SK-N-SH (cell line): ENCODE results near the gene AHNAK. TPM values are rescaled to one million over a fixed set of nuclear protein-coding genes. Genes with fewer than 3 reads are reported as not detected.
A peak's percentile ranks its signal among the peaks of the same experiment; 100 is the strongest.
"Not testable (repeated sequence)": the region's sequence is repeated elsewhere in the genome, so short reads cannot be mapped to it uniquely, and the experiment has no call there.

Experiments
- CTCF ChIA-PET: fragments of 300-600, 350-600 bp; formaldehyde crosslinking; extraction: SDS; loops from one replicate; lab custom pipeline; 2021; lab: Yijun Ruan, JAX
- POLR2A ChIA-PET: fragments of 350-600 bp; sonication (Branson Sonifier 250); formaldehyde crosslinking; extraction: SDS; loops from one replicate; lab custom pipeline; 2020; ENCODE audit warnings: antibody characterized with exemption, inconsistent platforms; lab: Yijun Ruan, JAX
- DNase-seq: peaks from one replicate; pipeline ENCODE4 v3.0.0; 2012
- H2AFZ ChIP-seq: fragments of 200-600 bp; sonication (generic); 2 replicates; pipeline ENCODE4 v1.8.1; 2016; ENCODE audit warnings: antibody characterized with exemption, mild to moderate bottlenecking, low read depth
- H3F3A ChIP-seq: fragments of 200-600 bp; sonication (generic); replicated peaks from 2 replicates; pipeline ENCODE3; 2016; ENCODE audit warnings: antibody characterized with exemption, mild to moderate bottlenecking; ENCODE audit not compliant: insufficient read depth
- H3K27ac ChIP-seq, 2 experiments: fragments of 200-500 bp in 1 of 2; fragments of 200-600 bp in 1 of 2; sonication (Bioruptor generic) in 1 of 2; sonication (generic), shearing (Covaris generic) in 1 of 2; 2 replicates each; pipeline versions ENCODE4 v1.5.1 to v1.6.1; 2014 to 2016; ENCODE audit warnings: low read depth in 2 of 2, inconsistent platforms in 1 of 2, low read length in 1 of 2, mild to moderate bottlenecking in 1 of 2, mixed read lengths in 1 of 2
- H3K27me3 ChIP-seq: fragments of 200-600 bp; sonication (generic), shearing (Covaris generic); 2 replicates; pipeline ENCODE4 v1.6.1; 2016; ENCODE audit warnings: mixed run types; ENCODE audit not compliant: insufficient read depth
- H3K36me3 ChIP-seq, 2 experiments: fragments of 200-500 bp in 1 of 2; fragments of 200-600 bp in 1 of 2; sonication (Bioruptor generic) in 1 of 2; sonication (generic) in 1 of 2; replicated peaks in 1 of 2; 2 replicates each; pipeline versions ENCODE3 to v1.5.1; 2014 to 2016; ENCODE audit warnings: low read length in 1 of 2, mild to moderate bottlenecking in 1 of 2; ENCODE audit not compliant: insufficient read depth in 2 of 2, control insufficient read depth in 1 of 2
- H3K4me1 ChIP-seq, 2 experiments: fragments of 200-500 bp in 1 of 2; fragments of 200-600 bp in 1 of 2; sonication (Bioruptor generic) in 1 of 2; sonication (generic), shearing (Covaris generic) in 1 of 2; 2 replicates each; pipeline versions ENCODE4 v1.5.1 to v1.6.1; 2014 to 2016; ENCODE audit warnings: low read depth in 1 of 2, low read length in 1 of 2, mixed run types in 1 of 2; ENCODE audit not compliant: insufficient read depth in 2 of 2, control insufficient read depth in 1 of 2
- H3K4me2 ChIP-seq: fragments of 200-600 bp; sonication (generic), shearing (Covaris generic); 2 replicates; pipeline ENCODE4 v1.6.1; 2017; ENCODE audit warnings: mixed run types
- H3K4me3 ChIP-seq, 2 experiments: fragments of 200-500 bp in 1 of 2; fragments of 200-600 bp in 1 of 2; sonication (Bioruptor generic) in 1 of 2; sonication (generic), shearing (Covaris generic) in 1 of 2; 2 replicates each; pipeline versions ENCODE4 v1.5.1 to v1.8.1; 2014 to 2016; ENCODE audit warnings: low read depth in 2 of 2, inconsistent platforms in 1 of 2, low read length in 1 of 2, mild to moderate bottlenecking in 1 of 2, mixed read lengths in 1 of 2, moderate library complexity in 1 of 2
- H3K79me2 ChIP-seq: fragments of 200-600 bp; sonication (generic); 2 replicates; pipeline ENCODE4 v1.8.1; 2017; ENCODE audit warnings: mild to moderate bottlenecking; ENCODE audit not compliant: insufficient read depth
- H3K9ac ChIP-seq: fragments of 200-600 bp; sonication (generic); 2 replicates; pipeline ENCODE4 v1.6.1; 2017; ENCODE audit warnings: mixed run types
- H3K9me2 ChIP-seq: fragments of 200-600 bp; sonication (generic); 2 replicates; pipeline ENCODE4 v1.6.1; 2017; ENCODE audit warnings: mixed run types
- H3K9me3 ChIP-seq: fragments of 200-600 bp; sonication (generic); 2 replicates; pipeline ENCODE4 v1.6.1; 2017; ENCODE audit warnings: mixed run types, mild to moderate bottlenecking, moderate library complexity
- H4K20me1 ChIP-seq: fragments of 200-600 bp; sonication (generic); 2 replicates; pipeline ENCODE4 v1.6.1; 2017; ENCODE audit warnings: mild to moderate bottlenecking, mixed run types; ENCODE audit not compliant: insufficient read depth
- CHD2 ChIP-seq: fragments of 150-350 bp; IDR thresholded peaks from 2 replicates; pipeline ENCODE4 v1.6.1; 2018; ENCODE audit warnings: low read length; ENCODE audit not compliant: partially characterized antibody
- ELF1 ChIP-seq: IDR thresholded peaks from 2 replicates; pipeline ENCODE4 v1.4.0; 2012
- FOXM1 ChIP-seq: IDR thresholded peaks from 2 replicates; pipeline ENCODE4 v1.4.0; 2012; ENCODE audit warnings: low read depth, mild to moderate bottlenecking
- GABPA ChIP-seq: IDR thresholded peaks from 2 replicates; pipeline ENCODE4 v1.4.0; 2012; ENCODE audit warnings: low read depth, mild to moderate bottlenecking
- JUND ChIP-seq: IDR thresholded peaks from 2 replicates; pipeline ENCODE4 v1.4.0; 2012
- MXI1 ChIP-seq: IDR thresholded peaks from 2 replicates; pipeline ENCODE4 v1.6.1; 2012; ENCODE audit warnings: mild to moderate bottlenecking, low read depth, low read length, improper control_type of control experiment
- NRF1 ChIP-seq: IDR thresholded peaks from 2 replicates; pipeline ENCODE4 v1.6.1; 2012; ENCODE audit warnings: low read depth, mild to moderate bottlenecking, low read length
- RAD21 ChIP-seq: IDR thresholded peaks from 2 replicates; pipeline ENCODE4 v1.6.1; 2012; ENCODE audit warnings: mild to moderate bottlenecking, low read length
- RCOR1 ChIP-seq: fragments of 150-350 bp; IDR thresholded peaks from 2 replicates; pipeline ENCODE4 v1.6.1; 2017; ENCODE audit warnings: antibody characterized with exemption, low read length
- SMC3 ChIP-seq: IDR thresholded peaks from 2 replicates; pipeline ENCODE4 v1.6.1; 2012; ENCODE audit warnings: low read depth, low read length, improper control_type of control experiment
- TAF1 ChIP-seq: IDR thresholded peaks from 2 replicates; pipeline ENCODE4 v1.6.1; 2012; ENCODE audit warnings: low read depth, mild to moderate bottlenecking, low read length, moderate library complexity, borderline replicate concordance
- TCF12 ChIP-seq: IDR thresholded peaks from 2 replicates; pipeline ENCODE4 v1.4.0; 2012
- WGBS: methylation state at CpG from one replicate; pipeline ENCODE4 v1.1.6; 2017; ENCODE audit warnings: low lambda C conversion rate; 5-methylcytosine and 5-hydroxymethylcytosine counted together
- polyA plus RNA-seq, 3 experiments: library from polyadenylated mRNA; depleted of rRNA; stranded (reverse); fragments of >200 nt; gene quantifications; 2 replicates each; pipeline ENCODE4 v1.2.3, GENCODE V29; 2012
- TF ChIP-seq, protein P1 (sequence below): IDR thresholded peaks from 2 replicates; pipeline ENCODE4 v1.4.0; 2012; ENCODE audit warnings: low read depth, borderline replicate concordance
- TF ChIP-seq, protein P2 (sequence below): fragments of 200-600 bp; sonication (generic); IDR thresholded peaks from 2 replicates; pipeline ENCODE4 v1.6.1; 2017; ENCODE audit warnings: antibody characterized with exemption, mild to moderate bottlenecking, moderate library complexity
- TF ChIP-seq, protein P3 (sequence below): fragments of 150-350 bp; IDR thresholded peaks from 2 replicates; pipeline ENCODE4 v1.6.1; 2017; ENCODE audit warnings: antibody characterized with exemption, low read length, low read depth, borderline replicate concordance
- TF ChIP-seq, protein P4 (sequence below): IDR thresholded peaks from 2 replicates; pipeline ENCODE4 v1.4.0; 2012; ENCODE audit warnings: low read depth
- TF ChIP-seq, protein P5 (sequence below): IDR thresholded peaks from 2 replicates; pipeline ENCODE4; 2012

Gene AHNAK
- polyA plus RNA-seq, 1 of the 3 experiments (the other 2 are of a cell fraction), result 57.8 TPM

DNA sequence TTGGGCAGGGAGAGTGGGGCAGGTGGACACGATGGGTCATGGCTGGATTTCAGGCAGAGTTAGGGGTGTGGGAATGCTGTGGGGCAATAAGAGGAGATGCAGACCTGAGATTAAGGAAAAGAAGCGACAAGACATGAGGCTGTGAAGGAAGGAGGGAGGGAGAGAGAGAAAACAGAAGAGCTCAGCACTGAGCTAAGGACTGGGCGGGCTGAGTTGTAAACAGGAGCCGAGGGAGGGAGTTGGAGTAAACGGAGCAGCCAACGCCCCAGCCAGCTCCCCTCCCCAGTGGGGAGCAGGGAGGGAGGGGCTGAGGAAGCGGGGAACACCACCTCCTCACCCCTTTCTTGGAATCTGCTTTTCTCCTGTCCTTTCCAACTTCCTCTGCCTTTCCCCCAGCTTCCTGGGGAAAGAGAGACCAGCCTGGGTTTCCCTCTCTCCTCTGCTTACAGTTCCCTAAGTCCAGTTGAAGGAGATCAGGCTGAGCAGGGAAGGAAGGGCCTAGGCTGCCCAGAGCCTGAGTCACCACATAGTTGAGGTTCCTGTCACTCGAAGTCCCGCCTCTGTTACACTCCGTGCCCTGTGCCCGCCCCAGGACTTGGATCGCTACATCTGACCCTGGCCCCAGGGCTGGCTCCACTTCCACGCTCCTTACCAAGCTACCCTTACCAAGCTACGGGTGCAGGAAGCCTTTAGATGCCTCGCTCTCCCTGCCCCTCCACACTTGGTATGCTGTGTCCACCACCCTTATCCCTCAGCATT is 6.7 kb upstream of the AHNAK start (continued):
- TF ChIP-seq, protein P1, sequence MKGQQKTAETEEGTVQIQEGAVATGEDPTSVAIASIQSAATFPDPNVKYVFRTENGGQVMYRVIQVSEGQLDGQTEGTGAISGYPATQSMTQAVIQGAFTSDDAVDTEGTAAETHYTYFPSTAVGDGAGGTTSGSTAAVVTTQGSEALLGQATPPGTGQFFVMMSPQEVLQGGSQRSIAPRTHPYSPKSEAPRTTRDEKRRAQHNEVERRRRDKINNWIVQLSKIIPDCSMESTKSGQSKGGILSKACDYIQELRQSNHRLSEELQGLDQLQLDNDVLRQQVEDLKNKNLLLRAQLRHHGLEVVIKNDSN, result no peak
- TF ChIP-seq RAD21, result no peak
- TF ChIP-seq, protein P2, sequence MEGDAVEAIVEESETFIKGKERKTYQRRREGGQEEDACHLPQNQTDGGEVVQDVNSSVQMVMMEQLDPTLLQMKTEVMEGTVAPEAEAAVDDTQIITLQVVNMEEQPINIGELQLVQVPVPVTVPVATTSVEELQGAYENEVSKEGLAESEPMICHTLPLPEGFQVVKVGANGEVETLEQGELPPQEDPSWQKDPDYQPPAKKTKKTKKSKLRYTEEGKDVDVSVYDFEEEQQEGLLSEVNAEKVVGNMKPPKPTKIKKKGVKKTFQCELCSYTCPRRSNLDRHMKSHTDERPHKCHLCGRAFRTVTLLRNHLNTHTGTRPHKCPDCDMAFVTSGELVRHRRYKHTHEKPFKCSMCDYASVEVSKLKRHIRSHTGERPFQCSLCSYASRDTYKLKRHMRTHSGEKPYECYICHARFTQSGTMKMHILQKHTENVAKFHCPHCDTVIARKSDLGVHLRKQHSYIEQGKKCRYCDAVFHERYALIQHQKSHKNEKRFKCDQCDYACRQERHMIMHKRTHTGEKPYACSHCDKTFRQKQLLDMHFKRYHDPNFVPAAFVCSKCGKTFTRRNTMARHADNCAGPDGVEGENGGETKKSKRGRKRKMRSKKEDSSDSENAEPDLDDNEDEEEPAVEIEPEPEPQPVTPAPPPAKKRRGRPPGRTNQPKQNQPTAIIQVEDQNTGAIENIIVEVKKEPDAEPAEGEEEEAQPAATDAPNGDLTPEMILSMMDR, result no peak
- TF ChIP-seq, protein P3, sequence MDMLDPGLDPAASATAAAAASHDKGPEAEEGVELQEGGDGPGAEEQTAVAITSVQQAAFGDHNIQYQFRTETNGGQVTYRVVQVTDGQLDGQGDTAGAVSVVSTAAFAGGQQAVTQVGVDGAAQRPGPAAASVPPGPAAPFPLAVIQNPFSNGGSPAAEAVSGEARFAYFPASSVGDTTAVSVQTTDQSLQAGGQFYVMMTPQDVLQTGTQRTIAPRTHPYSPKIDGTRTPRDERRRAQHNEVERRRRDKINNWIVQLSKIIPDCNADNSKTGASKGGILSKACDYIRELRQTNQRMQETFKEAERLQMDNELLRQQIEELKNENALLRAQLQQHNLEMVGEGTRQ, result no peak
- TF ChIP-seq TCF12, result no peak; the same call in 1 of the 2 replicates
- TF ChIP-seq SMC3, result no peak
- TF ChIP-seq, protein P4, sequence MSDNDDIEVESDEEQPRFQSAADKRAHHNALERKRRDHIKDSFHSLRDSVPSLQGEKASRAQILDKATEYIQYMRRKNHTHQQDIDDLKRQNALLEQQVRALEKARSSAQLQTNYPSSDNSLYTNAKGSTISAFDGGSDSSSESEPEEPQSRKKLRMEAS, result peak; percentile 10
- peak; percentile 78 for TF ChIP-seq JUND
- TF ChIP-seq RCOR1, result no peak

DNA sequence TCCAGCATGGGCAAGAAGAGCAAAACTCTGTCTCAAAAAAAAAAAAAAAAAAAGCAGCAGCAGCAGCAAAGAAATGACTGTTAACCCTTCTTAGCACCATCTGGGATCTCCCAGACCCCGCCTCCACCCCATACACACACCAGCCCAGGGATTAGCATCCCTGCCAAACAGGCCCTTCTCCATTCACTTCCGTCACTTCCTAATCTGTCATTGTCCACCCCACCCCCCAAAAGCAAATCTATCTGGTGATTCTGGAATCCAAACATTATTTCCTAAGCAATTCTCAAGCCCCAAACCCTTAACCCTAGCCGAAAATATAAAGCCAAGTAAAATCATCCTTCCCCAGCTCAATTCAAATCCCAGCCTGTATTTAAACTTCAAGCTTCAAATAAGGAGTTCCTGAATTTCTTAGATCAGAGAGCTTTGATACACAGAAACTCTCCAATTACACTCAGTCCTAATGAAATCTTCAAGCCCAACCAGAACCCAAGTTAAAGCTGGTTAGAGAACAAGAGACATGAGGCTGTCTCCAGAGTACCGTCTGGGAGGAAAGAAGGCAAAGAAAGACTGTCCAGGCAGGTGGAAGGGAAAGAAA is 6.0 kb upstream of the AHNAK start:
- Histone ChIP-seq H3K27ac (peak overlapping the region; percentile 67 to 97), H3K4me2 (peak overlapping the region; percentile 85), H3K9me3 (no peaks in the 10 kb centered on the region), H4K20me1 (no peaks in the 10 kb centered on the region), H3K4me3 (peak overlapping the region; percentile 12 to 56; a peak in 3 of 4 replicates), H3K9ac (peak overlapping the region; percentile 82), H3K27me3 (no peaks in the 10 kb centered on the region), H2AFZ (no peak overlapping the region), H3K36me3 (peaks cover 3 to 4% of the 10 kb centered on the region in 2 experiments), H3K4me1 (peaks cover 42 to 57% of the 10 kb centered on the region in 2 experiments), H3K9me2 (no peaks in the 10 kb centered on the region), H3F3A (peaks cover 68% of the 10 kb centered on the region), H3K79me2 (peaks cover 29% of the 10 kb centered on the region; the same call in 1 of the 2 replicates)
- ChIA-PET POLR2A (interaction anchor here (1.2 kb wide), 1 partner anchor 49 kb away, joined by 3 read pairs; no protein-coding TSS in a partner anchor), CTCF (interaction anchor here (1.0 to 11.8 kb wide), 7 partner anchors 7 to 158 kb away, joined by 3 to 90 read pairs (median 7); no protein-coding TSS in a partner anchor)
- no peak for DNase-seq
- TF ChIP-seq, protein P1, result no peak
- TF ChIP-seq FOXM1 (no peak), NRF1 (no peak), MXI1 (no peak), SMC3 (no peak), TAF1 (no peak), GABPA (no peak), ELF1 (no peak), CHD2 (no peak), JUND (no peak)
- TF ChIP-seq, protein P5, sequence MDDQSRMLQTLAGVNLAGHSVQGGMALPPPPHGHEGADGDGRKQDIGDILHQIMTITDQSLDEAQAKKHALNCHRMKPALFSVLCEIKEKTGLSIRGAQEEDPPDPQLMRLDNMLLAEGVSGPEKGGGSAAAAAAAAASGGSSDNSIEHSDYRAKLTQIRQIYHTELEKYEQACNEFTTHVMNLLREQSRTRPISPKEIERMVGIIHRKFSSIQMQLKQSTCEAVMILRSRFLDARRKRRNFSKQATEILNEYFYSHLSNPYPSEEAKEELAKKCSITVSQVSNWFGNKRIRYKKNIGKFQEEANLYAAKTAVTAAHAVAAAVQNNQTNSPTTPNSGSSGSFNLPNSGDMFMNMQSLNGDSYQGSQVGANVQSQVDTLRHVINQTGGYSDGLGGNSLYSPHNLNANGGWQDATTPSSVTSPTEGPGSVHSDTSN, result no peak
- TF ChIP-seq, protein P3, result no peak
- 50% methylated on average over 4 of the region's 4 CpGs for WGBS

DNA sequence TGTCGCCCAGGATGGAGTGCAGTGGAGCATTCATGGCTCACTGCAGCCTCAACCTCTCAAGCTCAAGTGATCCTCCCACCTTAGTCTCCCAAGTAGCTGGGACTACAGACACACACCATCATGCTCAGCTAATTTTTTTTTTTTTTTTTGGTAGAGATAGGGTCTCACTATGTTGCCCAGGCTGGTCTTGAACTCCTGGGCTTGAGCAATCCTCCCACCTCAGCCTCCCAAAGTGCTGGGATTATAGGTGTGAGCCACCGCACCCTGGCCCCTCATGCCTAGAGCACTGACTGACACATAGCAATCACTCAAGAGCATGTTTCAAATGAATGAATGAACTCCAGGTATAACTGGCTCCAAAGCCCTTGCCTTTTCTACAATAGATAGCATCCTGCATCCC is 3.9 kb upstream of the AHNAK start:
- H3K4me3 ChIP-seq, H3K9me2 ChIP-seq, POLR2A ChIA-PET, H3K4me2 ChIP-seq, H4K20me1 ChIP-seq, H2AFZ ChIP-seq, H3K36me3 ChIP-seq, H3K27me3 ChIP-seq, H3K9me3 ChIP-seq, DNase-seq, H3K9ac ChIP-seq: not testable (repeated sequence)
- 100% methylated on average over 2 of the region's 2 CpGs for WGBS
- peaks cover 36 to 43% of the 10 kb centered on the region in 2 experiments for H3K4me1 ChIP-seq
- CTCF ChIA-PET, result interaction anchor here (1.0 to 11.8 kb wide), 5 partner anchors 6 to 155 kb away, joined by 3 to 90 read pairs (median 6); no protein-coding TSS in a partner anchor
- peaks cover 48% of the 10 kb centered on the region for H3K79me2 ChIP-seq
- H3F3A ChIP-seq, result peaks cover 48% of the 10 kb centered on the region
- H3K27ac ChIP-seq, result peak overlapping the region in 1 of 2 experiments; percentile 97; a peak in 1 of 4 replicates
